COLO668 (cell line): ENCODE measurements around the gene HMCN1.

Experiments
- DNase-seq: peaks from one replicate; lab custom pipeline; 2025; ENCODE audit not compliant: unreplicated experiment; lab: John Stamatoyannopoulos, UW

HMCN1 gene

DNA sequence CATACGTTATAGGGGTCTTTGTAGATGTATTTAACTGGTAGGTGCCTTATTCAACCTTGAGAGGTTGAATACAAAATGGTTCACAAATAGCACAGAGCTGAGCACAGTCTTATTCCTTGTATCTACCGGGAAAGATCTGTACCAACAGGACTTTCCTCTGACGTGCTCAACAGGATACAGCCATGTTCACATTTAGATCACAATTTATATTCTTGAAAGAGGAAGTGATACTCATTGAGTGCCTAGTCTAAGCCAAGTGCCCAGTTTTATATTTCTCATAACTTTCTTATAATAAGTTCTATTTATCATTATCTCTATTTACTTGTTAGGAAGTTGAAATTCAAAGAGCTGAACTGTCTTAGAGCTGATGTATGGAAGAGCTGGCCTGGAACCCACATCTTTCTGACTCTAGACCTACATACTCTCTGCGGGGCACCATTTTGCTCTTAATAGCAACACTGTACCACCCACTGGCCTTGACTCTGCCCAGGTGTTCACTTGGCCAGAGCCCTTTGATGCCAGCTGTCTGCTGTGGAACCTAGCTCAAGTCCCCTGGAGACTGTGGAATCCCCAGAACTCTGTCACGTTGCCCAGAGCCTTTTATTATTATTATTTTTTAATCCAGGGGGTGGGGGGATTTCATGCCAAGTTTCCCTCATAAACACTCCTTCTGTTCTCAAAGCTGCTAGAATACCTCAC lies 484.6 kb downstream of the HMCN1 start:
- DNase-seq: no peak

DNA sequence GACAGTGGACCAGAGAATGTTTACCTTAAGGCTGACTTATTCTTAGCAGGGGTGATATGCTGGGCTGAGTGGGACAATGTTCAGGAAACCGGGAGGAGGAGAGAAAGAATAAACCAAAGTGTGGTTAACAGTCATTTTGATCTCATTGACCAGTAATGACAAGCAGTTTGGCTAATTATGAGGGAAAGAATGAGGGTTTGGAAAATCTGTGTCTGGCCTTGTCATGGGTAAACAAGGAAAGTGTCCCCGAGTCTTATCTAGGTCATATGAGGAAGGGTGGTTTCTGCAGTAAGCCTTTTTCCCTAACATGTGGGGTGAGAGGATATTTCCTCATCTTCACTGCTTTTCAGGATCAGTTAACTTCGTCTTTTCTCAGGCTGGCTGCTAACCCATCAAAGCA lies 485.9 kb downstream of the HMCN1 start:
- DNase-seq: no peak

GRCh38 chr1:186220911-186221310 lies 486.7 kb downstream of the HMCN1 start:
- no peak for DNase-seq

DNA sequence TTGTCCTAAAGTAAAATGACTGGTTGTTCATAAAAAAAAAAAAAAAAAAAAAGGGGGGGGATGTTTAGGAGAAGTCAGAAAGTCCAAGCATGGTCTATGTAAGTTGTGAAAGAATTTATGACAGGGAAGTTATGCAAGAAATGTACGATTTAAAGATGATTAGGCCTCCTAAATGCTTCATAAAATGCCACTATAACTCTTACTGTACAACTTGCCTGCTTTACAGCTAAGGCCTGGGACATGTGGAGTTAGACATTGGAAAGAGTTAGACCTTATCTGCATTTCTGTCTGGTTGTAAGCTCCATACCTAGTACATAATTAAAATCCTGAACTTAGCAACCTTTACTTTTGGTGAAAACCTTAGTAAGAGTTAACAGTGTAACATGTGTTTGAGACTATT lies 490.9 kb downstream of the HMCN1 start:
- no peak for DNase-seq

DNA sequence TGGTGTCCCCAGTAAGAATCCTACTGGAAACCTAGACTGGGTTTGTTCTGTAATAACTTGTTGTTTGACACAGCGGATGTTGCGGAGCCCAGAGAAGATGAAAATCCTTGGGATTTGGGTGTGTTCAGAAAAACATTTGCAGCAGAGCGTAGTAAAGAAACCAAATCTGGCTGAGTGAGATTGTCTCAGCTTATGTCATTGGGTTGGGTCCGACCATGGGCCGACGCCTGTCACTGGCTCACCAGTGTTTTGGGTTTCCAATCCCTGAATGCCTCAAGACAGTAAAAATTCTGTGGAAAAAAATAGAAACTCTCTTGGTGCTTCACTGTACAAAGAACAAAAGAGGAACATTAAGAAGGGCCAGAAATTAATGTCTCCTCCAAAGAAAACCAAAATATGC lies 494.6 kb downstream of the HMCN1 start:
- DNase-seq: no peak

- DNase-seq: no peak
Observed at GRCh38 chr1:186231861-186232436, 497.8 kb downstream of the HMCN1 start.

DNA sequence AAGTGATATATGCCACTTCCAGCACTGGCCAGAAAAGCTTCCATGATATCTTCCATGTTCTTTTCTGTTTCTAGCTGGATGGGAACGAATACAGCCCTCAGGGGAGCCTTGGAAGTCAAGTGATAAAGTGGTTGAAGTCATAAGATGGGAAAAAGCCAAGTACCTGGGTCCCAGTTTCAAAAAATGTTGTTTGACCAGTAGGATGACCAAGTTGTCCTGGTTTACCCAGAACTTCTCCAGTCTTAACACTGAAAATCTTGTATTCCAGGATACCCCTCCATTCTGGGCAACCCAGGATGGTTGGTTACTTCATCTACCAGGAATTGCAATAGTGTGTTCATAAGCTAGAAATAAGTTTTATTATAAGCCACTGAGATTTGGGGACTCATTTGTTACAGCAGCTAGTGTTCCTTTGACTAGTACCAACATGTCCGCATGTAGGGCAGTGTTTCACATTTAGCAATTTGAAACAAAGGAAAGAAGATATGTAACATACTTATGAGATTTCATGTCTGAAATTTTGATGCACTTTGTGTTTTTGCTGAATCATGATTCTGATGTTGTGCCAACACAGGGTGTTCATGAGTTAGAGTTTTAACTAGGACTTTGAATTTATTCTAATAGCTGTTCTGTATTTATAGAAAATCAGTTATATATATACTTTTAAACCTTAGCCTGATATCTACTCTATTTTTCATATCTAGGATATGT lies 500.9 kb downstream of the HMCN1 start:
- no peak for DNase-seq

GRCh38 chr1:186235696-186236095 lies 501.5 kb downstream of the HMCN1 start:
- no peak for DNase-seq

DNA sequence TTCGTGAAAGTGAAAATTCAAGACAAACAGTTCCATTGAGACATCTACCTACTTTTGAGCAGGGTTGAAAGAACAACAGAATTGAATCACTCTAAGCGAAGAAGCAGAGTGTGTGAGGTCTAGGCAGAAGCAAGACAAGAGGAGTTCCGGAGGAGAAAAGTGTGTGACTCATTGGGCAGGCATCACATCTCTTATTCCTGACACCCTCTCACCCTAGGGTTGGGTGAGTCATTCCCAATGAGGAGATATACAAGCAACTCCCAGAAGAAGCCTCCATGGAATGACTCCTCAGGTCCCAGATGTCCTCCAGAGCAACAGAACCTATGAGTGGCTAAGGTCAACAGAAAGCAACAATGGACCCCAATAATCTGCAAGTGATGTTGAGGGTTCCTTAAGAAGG lies 502.7 kb downstream of the HMCN1 start:
- no peak for DNase-seq

GRCh38 chr1:186239171-186239570 lies 505.0 kb downstream of the HMCN1 start:
- DNase-seq: no peak

DNA sequence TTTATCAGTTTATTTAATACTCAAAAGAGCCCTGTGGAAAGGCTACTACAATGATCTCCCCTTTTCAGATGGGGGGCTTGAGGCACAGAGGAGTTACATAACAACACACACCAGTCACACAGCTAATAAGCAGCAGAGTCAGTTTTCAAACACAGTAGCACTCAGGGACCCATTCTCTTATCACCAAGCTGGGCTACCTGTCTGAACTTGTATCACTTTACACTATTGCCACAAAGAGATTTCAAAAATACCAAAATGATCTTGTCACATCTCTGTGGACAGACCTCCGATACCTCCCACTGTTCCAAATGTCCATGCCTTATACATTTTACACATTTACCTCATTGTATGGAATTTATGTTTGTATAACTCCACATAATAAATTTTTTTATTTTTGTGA lies 506.2 kb downstream of the HMCN1 start:
- DNase-seq: no peak
